Dermis blood vessel endothelial cell (primary cell): ENCODE data around the gene HMOX1. TPM values are rescaled to one million over a fixed set of nuclear protein-coding genes. Genes with fewer than 3 reads are reported as not detected.

Experiments
- DNase-seq: peaks from one replicate; pipeline ENCODE4 v3.0.0; 2010
- total RNA-seq: library from RNA; depleted of rRNA; stranded (reverse); fragments of >200 nt; gene quantifications from 2 replicates; pipeline ENCODE4 v1.2.3, GENCODE V29; 2014

The HMOX1 gene
- total RNA-seq, 1 donor from 2014 or later, result 86.4 TPM

GRCh38 chr22:35407362-35407761, 26.5 kb downstream of the HMOX1 start:
- no peak for DNase-seq

- no peak for DNase-seq
Measured at GRCh38 chr22:35409783-35410662, 29.1 kb downstream of the HMOX1 start.

GRCh38 chr22:35410663-35411034, 29.8 kb downstream of the HMOX1 start:
- no peak for DNase-seq

- no peak for DNase-seq
Measured at GRCh38 chr22:35411102-35411501, 30.2 kb downstream of the HMOX1 start.

GRCh38 chr22:35413624-35414023, 32.7 kb downstream of the HMOX1 start:
- DNase-seq, result no peak

GRCh38 chr22:35417606-35418005, 36.7 kb downstream of the HMOX1 start:
- DNase-seq, result no peak

- DNase-seq, result no peak
Measured at GRCh38 chr22:35418088-35418487, 37.2 kb downstream of the HMOX1 start.

GRCh38 chr22:35418731-35419130, 37.8 kb downstream of the HMOX1 start:
- DNase-seq, result no peak

- DNase-seq, result no peak
Measured at GRCh38 chr22:35419756-35420155, 38.9 kb downstream of the HMOX1 start.

GRCh38 chr22:35421121-35421520, 40.2 kb downstream of the HMOX1 start:
- DNase-seq, result no peak

GRCh38 chr22:35422145-35422544, 41.2 kb downstream of the HMOX1 start:
- DNase-seq, result no peak

GRCh38 chr22:35422936-35423335, 42.0 kb downstream of the HMOX1 start:
- no peak for DNase-seq

GRCh38 chr22:35424081-35424480, 43.2 kb downstream of the HMOX1 start:
- DNase-seq, result no peak

- DNase-seq, result no peak
Measured at GRCh38 chr22:35424761-35425160, 43.9 kb downstream of the HMOX1 start.

GRCh38 chr22:35425546-35425945, 44.6 kb downstream of the HMOX1 start:
- no peak for DNase-seq

- DNase-seq, result no peak
Measured at GRCh38 chr22:35425971-35426800, 45.3 kb downstream of the HMOX1 start.

GRCh38 chr22:35426801-35427140, 45.9 kb downstream of the HMOX1 start:
- no peak for DNase-seq

GRCh38 chr22:35430897-35431322, 50.0 kb downstream of the HMOX1 start:
- DNase-seq, result peak; percentile 93

GRCh38 chr22:35431483-35432227, 50.8 kb downstream of the HMOX1 start:
- DNase-seq, result no peak

- no peak for DNase-seq
Measured at GRCh38 chr22:35432228-35432905, 51.5 kb downstream of the HMOX1 start.

- DNase-seq, result peak; percentile 13
Measured at GRCh38 chr22:35434061-35434710, 53.3 kb downstream of the HMOX1 start.

GRCh38 chr22:35435201-35435740, 54.4 kb downstream of the HMOX1 start:
- DNase-seq, result no peak
